BLaER1 (cell line): ENCODE data around the gene ZSCAN22.
"Not testable (repeated sequence)": the region's sequence is repeated elsewhere in the genome, so short reads cannot be mapped to it uniquely, and the experiment has no call there.

Source experiments
- H3K27ac ChIP-seq: shearing (Covaris generic); formaldehyde crosslinking; 2 replicates; pipeline ENCODE4 v1.8.1; 2022
- H3K27me3 ChIP-seq: shearing (Covaris generic); formaldehyde crosslinking; 2 replicates; pipeline ENCODE4 v1.8.1; 2022
- H3K36me3 ChIP-seq: shearing (Covaris generic); formaldehyde crosslinking; 2 replicates; pipeline ENCODE4 v1.8.1; 2022
- H3K4me1 ChIP-seq: shearing (Covaris generic); formaldehyde crosslinking; 2 replicates; pipeline ENCODE4 v1.8.1; 2022
- H3K4me2 ChIP-seq: shearing (Covaris generic); formaldehyde crosslinking; 2 replicates; pipeline ENCODE4 v1.8.1; 2022
- H3K4me3 ChIP-seq: shearing (Covaris generic); formaldehyde crosslinking; 2 replicates; pipeline ENCODE4 v1.8.1; 2022
- H3K9ac ChIP-seq: shearing (Covaris generic); formaldehyde crosslinking; 2 replicates; pipeline ENCODE4 v1.8.1; 2022
- H3K9me3 ChIP-seq: shearing (Covaris generic); formaldehyde crosslinking; 2 replicates; pipeline ENCODE4 v1.8.1; 2022
- H4K20me1 ChIP-seq: shearing (Covaris generic); formaldehyde crosslinking; 2 replicates; pipeline ENCODE4 v1.8.1; 2022
- Cebpa-rat ChIP-seq: shearing (Covaris generic); IDR thresholded peaks from 2 replicates; pipeline ENCODE4 v1.8.1; 2022

ZSCAN22 gene

GRCh38 chr19:58335630-58336029, 8.8 kb downstream of the ZSCAN22 start:
- Histone ChIP-seq H3K9ac (no peak overlapping the region), H3K36me3 (peaks cover 57% of the 10 kb centered on the region), H4K20me1 (peaks cover 7% of the 10 kb centered on the region; the same call in 1 of the 2 replicates), H3K4me3 (no peak overlapping the region), H3K9me3 (peaks cover 12% of the 10 kb centered on the region), H3K27ac (no peak overlapping the region), H3K27me3 (no peaks in the 10 kb centered on the region), H3K4me1 (peaks cover 14% of the 10 kb centered on the region), H3K4me2 (no peak overlapping the region)
- no peak for TF ChIP-seq Cebpa-rat

DNA sequence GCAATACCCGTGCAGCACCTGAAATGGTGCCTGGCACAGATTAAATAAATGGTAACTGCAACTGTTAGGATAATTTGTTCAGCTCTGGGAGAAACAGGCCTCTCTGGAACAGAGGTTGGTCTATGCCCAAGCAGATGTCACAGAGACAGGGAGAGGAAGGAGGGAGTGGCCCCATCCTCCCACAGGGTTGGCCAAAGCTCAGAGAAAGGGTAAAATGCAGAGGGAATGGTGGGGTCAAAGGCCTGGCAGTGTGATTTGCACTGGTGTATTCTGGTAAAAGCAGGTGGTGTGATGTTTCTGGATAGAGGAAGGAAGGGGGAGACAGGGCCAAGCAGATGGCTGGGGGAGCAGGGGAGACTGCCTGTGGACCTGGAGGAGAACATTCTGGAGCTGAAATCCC, 9.4 kb downstream of the ZSCAN22 start:
- Histone ChIP-seq H3K9ac (no peak overlapping the region), H3K9me3 (peaks cover 12% of the 10 kb centered on the region), H3K4me1 (peaks cover 14% of the 10 kb centered on the region), H3K4me2 (no peak overlapping the region), H3K27ac (no peak overlapping the region; the same call in 1 of the 2 replicates), H3K4me3 (no peak overlapping the region), H3K27me3 (no peaks in the 10 kb centered on the region), H4K20me1 (peaks cover 11% of the 10 kb centered on the region; the same call in 1 of the 2 replicates), H3K36me3 (peaks cover 63% of the 10 kb centered on the region)
- TF ChIP-seq Cebpa-rat, result no peak

DNA sequence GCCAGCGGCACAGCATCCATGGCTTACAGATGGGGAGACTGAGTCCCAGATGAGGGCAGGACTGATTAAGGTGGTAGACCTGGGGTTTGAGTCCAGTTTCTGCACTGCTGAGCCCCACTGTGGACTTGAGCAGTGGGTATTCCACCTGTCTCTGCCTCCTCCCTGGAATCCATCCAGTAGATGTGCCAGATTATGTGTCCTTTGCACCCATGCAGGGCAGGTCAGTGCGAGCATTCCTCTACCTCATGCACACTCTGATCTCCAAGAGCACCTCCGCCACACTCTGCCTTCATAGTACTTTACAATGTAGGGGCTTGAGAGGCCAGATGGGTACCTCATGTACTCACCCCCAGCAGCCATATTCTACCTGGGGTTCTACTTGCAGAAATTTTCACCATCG, 10.0 kb downstream of the ZSCAN22 start:
- H3K9ac ChIP-seq, result no peak overlapping the region
- peaks cover 14% of the 10 kb centered on the region for H3K4me1 ChIP-seq
- H3K36me3 ChIP-seq, result peaks cover 69% of the 10 kb centered on the region
- H3K27ac ChIP-seq, result no peak overlapping the region
- no peak for TF ChIP-seq Cebpa-rat
- peaks cover 12% of the 10 kb centered on the region for H3K9me3 ChIP-seq
- H4K20me1 ChIP-seq, result peaks cover 17% of the 10 kb centered on the region; the same call in 1 of the 2 replicates
- H3K4me2 ChIP-seq, result no peak overlapping the region
- no peak overlapping the region for H3K4me3 ChIP-seq
- H3K27me3 ChIP-seq, result no peaks in the 10 kb centered on the region

DNA sequence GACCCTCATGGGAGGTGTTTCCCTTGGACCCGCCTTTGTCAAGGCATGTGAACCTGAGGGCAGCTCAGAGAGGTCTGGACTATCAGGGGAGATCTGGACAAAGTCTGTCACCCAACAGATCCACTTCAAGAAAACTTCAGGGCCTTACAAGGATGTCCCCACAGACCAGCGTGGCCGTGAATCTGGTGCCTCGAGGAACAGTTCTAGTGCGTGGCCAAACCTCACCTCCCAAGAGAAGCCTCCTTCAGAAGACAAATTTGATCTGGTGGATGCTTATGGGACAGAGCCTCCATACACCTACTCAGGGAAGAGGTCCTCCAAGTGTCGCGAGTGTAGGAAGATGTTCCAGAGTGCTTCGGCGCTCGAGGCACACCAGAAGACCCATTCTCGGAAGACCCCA, 11.5 kb downstream of the ZSCAN22 start:
- no peak for TF ChIP-seq Cebpa-rat
- peaks cover 22% of the 10 kb centered on the region; the same call in 1 of the 2 replicates for H4K20me1 ChIP-seq
- peaks cover 84% of the 10 kb centered on the region for H3K36me3 ChIP-seq
- H3K9me3 ChIP-seq, result peaks cover 13% of the 10 kb centered on the region
- H3K4me2 ChIP-seq, result no peak overlapping the region
- H3K4me3 ChIP-seq, result no peak overlapping the region
- no peak overlapping the region for H3K9ac ChIP-seq
- no peaks in the 10 kb centered on the region for H3K27me3 ChIP-seq
- no peak overlapping the region for H3K27ac ChIP-seq
- peaks cover 14% of the 10 kb centered on the region for H3K4me1 ChIP-seq

- Histone ChIP-seq H3K27ac (no peak overlapping the region), H3K9ac (no peak overlapping the region), H3K27me3 (no peaks in the 10 kb centered on the region), H3K4me2 (no peak overlapping the region), H3K36me3 (peaks cover 89% of the 10 kb centered on the region), H4K20me1 (peaks cover 22% of the 10 kb centered on the region; the same call in 1 of the 2 replicates), H3K4me3 (no peak overlapping the region), H3K4me1 (peaks cover 20% of the 10 kb centered on the region), H3K9me3 (peaks cover 19% of the 10 kb centered on the region)
- TF ChIP-seq Cebpa-rat, result no peak
Observed at GRCh38 chr19:58338825-58339558, 12.2 kb downstream of the ZSCAN22 start.

DNA sequence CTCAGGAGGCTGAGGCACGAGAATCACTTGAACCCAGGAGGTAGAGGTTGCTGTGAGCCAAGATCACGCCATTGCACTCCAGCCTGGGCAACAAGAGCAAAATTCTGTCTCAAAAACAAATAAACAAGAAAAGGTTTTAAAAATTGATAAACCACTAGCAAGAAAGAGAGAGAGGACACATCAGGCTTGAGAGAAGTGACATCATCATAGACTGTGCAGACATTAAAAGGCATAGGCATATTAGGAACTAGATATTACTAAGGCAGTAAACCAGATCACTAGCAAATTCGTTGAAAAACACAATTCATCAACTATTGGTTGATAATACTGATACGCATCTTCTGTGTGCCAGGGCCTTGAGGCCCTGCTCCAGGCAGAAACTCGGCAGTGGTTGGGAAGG, 18.8 kb downstream of the ZSCAN22 start:
- H3K27ac ChIP-seq, result peak overlapping the region; percentile 98
- peak overlapping the region; percentile 83 for H3K4me2 ChIP-seq
- H4K20me1 ChIP-seq, result peaks cover 17% of the 10 kb centered on the region
- H3K4me1 ChIP-seq, result peaks cover 55% of the 10 kb centered on the region
- H3K36me3 ChIP-seq, result peaks cover 52% of the 10 kb centered on the region
- H3K9ac ChIP-seq, result peak overlapping the region; percentile 87; the same call in 1 of the 2 replicates
- H3K4me3 ChIP-seq, result no peak overlapping the region; the same call in 1 of the 2 replicates
- no peak for TF ChIP-seq Cebpa-rat
- peaks cover 11% of the 10 kb centered on the region; the same call in 1 of the 2 replicates for H3K9me3 ChIP-seq
- H3K27me3 ChIP-seq, result no peaks in the 10 kb centered on the region

DNA sequence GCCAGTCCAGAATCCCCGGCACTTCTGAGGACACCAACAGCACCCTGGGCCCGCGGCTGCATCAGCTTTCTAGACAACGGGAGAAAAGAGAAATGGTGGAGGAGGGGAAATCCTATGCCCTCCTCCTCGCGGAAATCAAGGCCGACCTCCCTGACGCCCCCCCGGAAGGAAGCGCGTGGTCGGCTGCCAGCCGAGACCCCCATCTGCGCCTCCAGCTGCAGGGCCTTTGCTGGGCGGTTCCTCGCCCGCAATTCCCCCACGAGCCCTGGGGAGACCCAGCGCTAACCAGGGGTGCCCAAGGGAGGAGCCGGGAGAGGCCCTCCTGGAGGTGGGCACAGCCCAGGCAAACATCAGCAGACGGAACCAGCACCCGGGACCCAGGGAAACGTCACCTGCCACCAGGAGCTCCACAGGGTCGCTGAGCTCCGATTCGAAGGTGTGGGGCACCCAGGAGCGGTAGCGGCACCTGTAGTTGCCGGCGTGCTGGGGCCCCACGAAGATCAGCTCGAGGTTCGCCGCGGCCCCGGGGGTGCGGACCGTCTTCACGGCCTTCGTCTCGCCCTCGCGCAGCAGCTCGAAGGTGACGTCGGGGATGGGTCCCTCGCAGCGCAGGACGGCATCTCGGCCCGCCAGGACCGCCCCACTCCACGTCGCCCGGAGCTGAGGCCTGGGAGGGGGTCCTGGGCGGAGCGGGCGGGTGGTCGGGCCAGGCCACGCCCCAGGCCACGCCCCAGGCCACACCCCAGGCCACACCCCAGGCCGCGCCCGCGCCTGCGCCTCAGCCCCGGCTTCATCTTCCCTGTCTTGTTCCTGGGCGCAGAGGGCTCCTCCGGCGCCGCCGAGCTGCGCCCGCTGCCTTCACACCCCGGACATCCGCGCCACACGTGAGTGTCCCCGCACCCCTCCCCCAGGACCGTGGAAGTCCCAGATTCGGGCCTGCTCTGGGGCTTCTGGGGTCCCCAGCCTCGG, 20.5 kb downstream of the ZSCAN22 start:
- peaks cover 72% of the 10 kb centered on the region for H3K4me1 ChIP-seq
- no peaks in the 10 kb centered on the region for H3K27me3 ChIP-seq
- peak overlapping the region; percentile 73 for H3K4me3 ChIP-seq
- TF ChIP-seq Cebpa-rat, result no peak
- H3K4me2 ChIP-seq, result peak overlapping the region; percentile 83
- H3K36me3 ChIP-seq, result peaks cover 51% of the 10 kb centered on the region
- peak overlapping the region; percentile 98 for H3K27ac ChIP-seq
- H3K9me3 ChIP-seq, result peaks cover 11% of the 10 kb centered on the region; the same call in 1 of the 2 replicates
- H3K9ac ChIP-seq, result peak overlapping the region; percentile 87
- H4K20me1 ChIP-seq, result peaks cover 23% of the 10 kb centered on the region

GRCh38 chr19:58348080-58348479, 21.3 kb downstream of the ZSCAN22 start:
- H4K20me1 ChIP-seq, result peaks cover 27% of the 10 kb centered on the region
- peaks cover 51% of the 10 kb centered on the region for H3K36me3 ChIP-seq
- H3K27ac ChIP-seq, result peak overlapping the region; percentile 98
- H3K4me2 ChIP-seq, result peak overlapping the region; percentile 83
- H3K4me3 ChIP-seq, result peak overlapping the region; percentile 73
- peak overlapping the region; percentile 87 for H3K9ac ChIP-seq
- peaks cover 78% of the 10 kb centered on the region for H3K4me1 ChIP-seq
- peaks cover 11% of the 10 kb centered on the region; the same call in 1 of the 2 replicates for H3K9me3 ChIP-seq
- not testable (repeated sequence) for H3K27me3 ChIP-seq

- Histone ChIP-seq H3K4me2 (peak overlapping the region; percentile 83), H3K9ac (peak overlapping the region; percentile 72), H3K27ac (peak overlapping the region; percentile 98), H3K27me3 (no peaks in the 10 kb centered on the region), H3K4me1 (peaks cover 66% of the 10 kb centered on the region), H3K4me3 (peak overlapping the region; percentile 73), H4K20me1 (peaks cover 36% of the 10 kb centered on the region), H3K9me3 (no peaks in the 10 kb centered on the region), H3K36me3 (peaks cover 46% of the 10 kb centered on the region)
- TF ChIP-seq Cebpa-rat, result no peak
Observed at GRCh38 chr19:58349590-58349989, 22.8 kb downstream of the ZSCAN22 start.
